GM12878 (cell line): Measurements from ENCODE around the gene ZNF2. TPM values are rescaled to one million over a fixed set of nuclear protein-coding genes. Genes with fewer than 3 reads are reported as not detected.

ENCODE experiments used
- ATAC-seq: fragments of 200-7000 bp; cut with Tn5 transposase; 3 replicates; pipeline ENCODE4 v1.9.1; 2020; ENCODE audit warnings: mild to moderate bottlenecking, moderate library complexity
- BruUV-seq: library from RNA; stranded (reverse); fragments of 400-500 nt; replicated peaks from 2 replicates; lab custom pipeline; 2021; lab: Mats Ljungman, UMichigan
- CTCF ChIA-PET: fragments of 300-600 bp; sonication (Branson Sonifier 250); formaldehyde crosslinking; extraction: SDS; loops from one replicate; lab custom pipeline; 2021; ENCODE audit warnings: inconsistent platforms; lab: Yijun Ruan, JAX
- POLR2A ChIA-PET: fragments of 350-600 bp; formaldehyde crosslinking; extraction: SDS; loops from one replicate; lab custom pipeline; 2021; ENCODE audit warnings: inconsistent platforms; lab: Charles Lee
- RAD21 ChIA-PET: fragments of 300-600 bp; sonication (Branson Sonifier 250); formaldehyde crosslinking; loops from one replicate; lab custom pipeline; 2023; ENCODE audit warnings: antibody characterized with exemption; ENCODE audit not compliant: unreplicated experiment; lab: Charles Lee
- SMC1A ChIA-PET: fragments of 300-600 bp; sonication (Branson Sonifier 250); formaldehyde crosslinking; loops from one replicate; lab custom pipeline; 2023; ENCODE audit not compliant: unreplicated experiment, uncharacterized antibody; lab: Charles Lee
- DNase-seq: peaks from one replicate; pipeline ENCODE4 v3.0.0-alpha.2; 2011; ENCODE audit warnings: low read depth, low spot score
- FAIRE-seq: peaks from 3 replicates; lab custom pipeline; 2011; peaks lifted over from hg19 to GRCh38; lab: Jason Lieb, UNC
- H2AFZ ChIP-seq: 2 replicates; pipeline ENCODE4 v1.6.0; 2011; ENCODE audit warnings: low read depth, low read length, control low read depth; ENCODE audit not compliant: control insufficient read depth
- H3K27ac ChIP-seq: 2 replicates; pipeline ENCODE4 v1.5.1; 2011; ENCODE audit warnings: control low read depth; ENCODE audit not compliant: control insufficient read depth, insufficient read depth
- H3K27me3 ChIP-seq, 2 experiments: replicated peaks in 1 of 2; 2 replicates each; pipeline versions ENCODE4 v1.6.0 to v1.6.1; 2011; ENCODE audit warnings: low read length in 1 of 2; ENCODE audit not compliant: control insufficient read depth in 2 of 2, insufficient read depth in 2 of 2
- H3K36me3 ChIP-seq, 2 experiments: 2 replicates each; pipeline ENCODE4 v1.5.1; 2011; ENCODE audit warnings: low read length in 1 of 2; ENCODE audit not compliant: control insufficient read depth in 2 of 2, insufficient read depth in 2 of 2
- H3K4me1 ChIP-seq: 2 replicates; pipeline ENCODE4 v1.6.1; 2011; ENCODE audit warnings: mild to moderate bottlenecking, low read length, moderate library complexity, mixed read lengths; ENCODE audit not compliant: control insufficient read depth, insufficient read depth
- H3K4me2 ChIP-seq: 2 replicates; pipeline ENCODE4 v1.6.0; 2011; ENCODE audit warnings: control low read depth; ENCODE audit not compliant: control insufficient read depth, insufficient read depth
- H3K4me3 ChIP-seq: fragments of 200-600 bp; sonication (generic); 2 replicates; pipeline ENCODE4 v1.5.1; 2016
- H3K79me2 ChIP-seq: 2 replicates; pipeline ENCODE4 v1.6.0; 2011; ENCODE audit warnings: low read length; ENCODE audit not compliant: control insufficient read depth, insufficient read depth
- H3K9ac ChIP-seq: 2 replicates; pipeline ENCODE4 v1.8.0; 2011; ENCODE audit warnings: low read length, control low read depth, mixed read lengths; ENCODE audit not compliant: control insufficient read depth, insufficient read depth
- H3K9me3 ChIP-seq: replicated peaks from 3 replicates; pipeline ENCODE4 v1.5.1; 2011; ENCODE audit warnings: mild to moderate bottlenecking, low read length; ENCODE audit not compliant: control insufficient read depth, insufficient read depth
- H4K20me1 ChIP-seq: 2 replicates; pipeline ENCODE4 v1.6.0; 2011; ENCODE audit not compliant: control insufficient read depth, insufficient read depth
- MEF2B ChIP-seq: fragments of 450-650 bp; IDR thresholded peaks from 2 replicates; pipeline ENCODE4 v1.6.1; 2018; ENCODE audit warnings: mild to moderate bottlenecking, moderate library complexity; ENCODE audit not compliant: partially characterized antibody, poor library complexity, severe bottlenecking
- RELA ChIP-seq: fragments of 450-650 bp; IDR thresholded peaks from 2 replicates; pipeline ENCODE4 v1.8.0; 2014; ENCODE audit warnings: borderline replicate concordance; ENCODE audit not compliant: partially characterized antibody
- SMAD1 ChIP-seq: fragments of 450-650 bp; IDR thresholded peaks from 2 replicates; pipeline ENCODE4 v1.6.1; 2018; ENCODE audit warnings: mild to moderate bottlenecking, low read depth; ENCODE audit not compliant: partially characterized antibody
- ZNF207 ChIP-seq: fragments of 450-650 bp; IDR thresholded peaks from 2 replicates; pipeline ENCODE4 v1.6.1; 2014; ENCODE audit warnings: antibody characterized with exemption, mild to moderate bottlenecking, borderline replicate concordance
- WGBS: methylation state at CpG from one replicate; pipeline ENCODE4 v1.1.6; 2016; ENCODE audit warnings: low lambda C conversion rate; ENCODE audit not compliant: insufficient replicate concordance, insufficient coverage; ENCODE audit errors: missing lambda C conversion rate; 5-methylcytosine and 5-hydroxymethylcytosine counted together
- in situ Hi-C: fragments of 300-500 bp; cut with MboI; formaldehyde crosslinking; loops from 9 replicates; pipeline ENCODE4 v1.14.3; 2018; ENCODE audit warnings: mixed read lengths
- intact Hi-C: fragments of 100-400 bp; cut with micrococcal nuclease; formaldehyde crosslinking; loops from one replicate; pipeline ENCODE4 v1.14.2; 2022; ENCODE audit not compliant: unreplicated experiment
- polyA plus RNA-seq, 11 experiments: library from polyadenylated mRNA; depleted of rRNA in 4 of 11; unstranded in 6 of 11; stranded (reverse) in 5 of 11; fragments of >200 nt; fragmentation: Nextera tagmentation in 4 of 11; fragmentation: Illumina TruSeq in 1 of 11; extraction: Ambion mirVana in 4 of 11; extraction: Trizol in 1 of 11; gene quantifications; 1 replicate in 1 of 11; 2 replicates in 10 of 11; pipeline versions ENCODE4 v1.2.1 to v1.2.3, GENCODE V29; 2011 to 2016; ENCODE audit warnings: inconsistent platforms in 2 of 11, missing spikeins in 2 of 11, low read depth in 1 of 11
- total RNA-seq, 4 experiments: library from RNA; depleted of rRNA in 3 of 4; stranded (reverse); fragments of >200 nt in 3 of 4; fragmentation: Illumina TruSeq in 1 of 4; extraction: Trizol in 1 of 4; gene quantifications; 2 replicates each; pipeline versions ENCODE4 v1.2.1 to v1.2.3, GENCODE V29; 2013 to 2021
- TF ChIP-seq, protein P1 (sequence below): fragments of 450-650 bp; IDR thresholded peaks from 2 replicates; pipeline ENCODE4 v1.6.1; 2017; ENCODE audit warnings: mild to moderate bottlenecking
- TF ChIP-seq, protein P2 (sequence below): fragments of 450-650 bp; IDR thresholded peaks from 2 replicates; pipeline ENCODE4 v1.6.1; 2017; ENCODE audit warnings: mild to moderate bottlenecking, low read depth, inconsistent platforms; ENCODE audit not compliant: poor library complexity, severe bottlenecking
- TF ChIP-seq, protein P3 (sequence below): IDR thresholded peaks from 2 replicates; pipeline ENCODE4 v1.6.1; 2011; ENCODE audit warnings: low read depth, mild to moderate bottlenecking, low read length, moderate library complexity, borderline replicate concordance; ENCODE audit errors: extremely low read depth

The ZNF2 gene
- total and polyA plus RNA-seq, 10 of the 15 experiments (the other 5 are each of a cell fraction or from before 2014, with no cell fraction given): 2.4 to 5.1 (median 3.5) TPM

DNA sequence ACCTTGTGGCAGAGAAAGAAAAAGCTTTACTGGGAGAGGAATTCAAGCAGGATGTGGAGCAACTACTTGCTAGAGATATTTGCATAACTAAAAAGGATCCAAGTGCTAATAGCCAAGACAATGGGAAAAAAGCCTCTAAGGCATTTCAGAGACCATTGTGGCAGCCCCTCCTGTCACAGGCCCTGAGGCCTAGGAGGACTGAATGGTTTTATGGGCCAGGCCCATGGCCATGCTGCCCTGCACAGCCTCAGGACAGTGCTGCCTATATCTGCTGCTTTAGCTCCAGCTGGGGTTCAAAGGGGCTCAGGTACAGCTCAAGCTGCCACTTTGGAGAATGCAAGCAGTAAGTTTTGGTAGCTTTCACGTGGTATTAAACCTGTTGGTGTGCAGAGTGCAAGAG lies 26.9 kb upstream of the ZNF2 start:
- H4K20me1 ChIP-seq: no peaks in the 10 kb centered on the region
- no peaks in the 10 kb centered on the region for H3K27me3 ChIP-seq
- ATAC-seq: no peak
- 0% methylated on average over 1 of the region's 1 CpG for WGBS
- H3K36me3 ChIP-seq: no peaks in the 10 kb centered on the region
- no peak for DNase-seq
- intact Hi-C loops (no loop called here), in situ Hi-C loops (no loop called here)
- ChIA-PET SMC1A (no interaction called here), RAD21 (no interaction called here), CTCF (no interaction called here), POLR2A (no interaction called here)
- no TSS peak for BruUV-seq
- no peak overlapping the region for H3K4me2 ChIP-seq
- TF ChIP-seq, protein P1, sequence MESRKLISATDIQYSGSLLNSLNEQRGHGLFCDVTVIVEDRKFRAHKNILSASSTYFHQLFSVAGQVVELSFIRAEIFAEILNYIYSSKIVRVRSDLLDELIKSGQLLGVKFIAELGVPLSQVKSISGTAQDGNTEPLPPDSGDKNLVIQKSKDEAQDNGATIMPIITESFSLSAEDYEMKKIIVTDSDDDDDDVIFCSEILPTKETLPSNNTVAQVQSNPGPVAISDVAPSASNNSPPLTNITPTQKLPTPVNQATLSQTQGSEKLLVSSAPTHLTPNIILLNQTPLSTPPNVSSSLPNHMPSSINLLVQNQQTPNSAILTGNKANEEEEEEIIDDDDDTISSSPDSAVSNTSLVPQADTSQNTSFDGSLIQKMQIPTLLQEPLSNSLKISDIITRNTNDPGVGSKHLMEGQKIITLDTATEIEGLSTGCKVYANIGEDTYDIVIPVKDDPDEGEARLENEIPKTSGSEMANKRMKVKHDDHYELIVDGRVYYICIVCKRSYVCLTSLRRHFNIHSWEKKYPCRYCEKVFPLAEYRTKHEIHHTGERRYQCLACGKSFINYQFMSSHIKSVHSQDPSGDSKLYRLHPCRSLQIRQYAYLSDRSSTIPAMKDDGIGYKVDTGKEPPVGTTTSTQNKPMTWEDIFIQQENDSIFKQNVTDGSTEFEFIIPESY: no peak
- TF ChIP-seq RELA (no peak), SMAD1 (no peak), ZNF207 (no peak), MEF2B (no peak)
- TF ChIP-seq, protein P2, sequence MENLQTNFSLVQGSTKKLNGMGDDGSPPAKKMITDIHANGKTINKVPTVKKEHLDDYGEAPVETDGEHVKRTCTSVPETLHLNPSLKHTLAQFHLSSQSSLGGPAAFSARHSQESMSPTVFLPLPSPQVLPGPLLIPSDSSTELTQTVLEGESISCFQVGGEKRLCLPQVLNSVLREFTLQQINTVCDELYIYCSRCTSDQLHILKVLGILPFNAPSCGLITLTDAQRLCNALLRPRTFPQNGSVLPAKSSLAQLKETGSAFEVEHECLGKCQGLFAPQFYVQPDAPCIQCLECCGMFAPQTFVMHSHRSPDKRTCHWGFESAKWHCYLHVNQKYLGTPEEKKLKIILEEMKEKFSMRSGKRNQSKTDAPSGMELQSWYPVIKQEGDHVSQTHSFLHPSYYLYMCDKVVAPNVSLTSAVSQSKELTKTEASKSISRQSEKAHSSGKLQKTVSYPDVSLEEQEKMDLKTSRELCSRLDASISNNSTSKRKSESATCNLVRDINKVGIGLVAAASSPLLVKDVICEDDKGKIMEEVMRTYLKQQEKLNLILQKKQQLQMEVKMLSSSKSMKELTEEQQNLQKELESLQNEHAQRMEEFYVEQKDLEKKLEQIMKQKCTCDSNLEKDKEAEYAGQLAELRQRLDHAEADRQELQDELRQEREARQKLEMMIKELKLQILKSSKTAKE: no peak
- TF ChIP-seq, protein P3, sequence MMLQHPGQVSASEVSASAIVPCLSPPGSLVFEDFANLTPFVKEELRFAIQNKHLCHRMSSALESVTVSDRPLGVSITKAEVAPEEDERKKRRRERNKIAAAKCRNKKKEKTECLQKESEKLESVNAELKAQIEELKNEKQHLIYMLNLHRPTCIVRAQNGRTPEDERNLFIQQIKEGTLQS: no peak
- H3K4me3 ChIP-seq: no peak overlapping the region
- no peak overlapping the region for H3K27ac ChIP-seq
- H3K4me1 ChIP-seq: no peaks in the 10 kb centered on the region
- FAIRE-seq: no peak
- peaks cover 7% of the 10 kb centered on the region; the same call in 2 of the 3 replicates for H3K9me3 ChIP-seq
- H2AFZ ChIP-seq: no peak overlapping the region
- H3K79me2 ChIP-seq: no peaks in the 10 kb centered on the region
- no peak overlapping the region for H3K9ac ChIP-seq
